Liver (tissue), 9 donors: ENCODE results near the gene ITGB3. TPM values are rescaled to one million over a fixed set of nuclear protein-coding genes. Genes with fewer than 3 reads are reported as not detected.

Source experiments
- DNase-seq: peaks from one replicate; pipeline ENCODE4 v3.0.0-alpha.2; 2017; ENCODE audit warnings: low spot score
- H3K27ac ChIP-seq, 2 donors: one replicate each; pipeline ENCODE4 v1.7.0; 2013; ENCODE audit warnings: inconsistent platforms in 2 of 2, low read length in 2 of 2, control low read depth in 1 of 2, low read depth in 1 of 2, mild to moderate bottlenecking in 1 of 2
- H3K27me3 ChIP-seq, 4 donors: one replicate each; pipeline versions ENCODE4 v1.6.1 to v1.7.0; 2013; ENCODE audit warnings: low read length in 3 of 4, inconsistent platforms in 1 of 4, mild to moderate bottlenecking in 1 of 4, moderate library complexity in 1 of 4; ENCODE audit not compliant: control insufficient read depth in 4 of 4, insufficient read depth in 4 of 4
- H3K36me3 ChIP-seq, 4 donors: one replicate each; pipeline versions ENCODE4 v1.6.1 to v1.7.0; 2013; ENCODE audit warnings: low read length in 3 of 4, mild to moderate bottlenecking in 3 of 4, low read depth in 1 of 4, moderate library complexity in 1 of 4; ENCODE audit not compliant: control insufficient read depth in 4 of 4, insufficient read depth in 3 of 4
- H3K4me1 ChIP-seq, 4 donors: one replicate each; pipeline versions ENCODE4 v1.6.1 to v1.7.0; 2013; ENCODE audit warnings: low read length in 3 of 4, mild to moderate bottlenecking in 3 of 4, moderate library complexity in 1 of 4; ENCODE audit not compliant: control insufficient read depth in 4 of 4, insufficient read depth in 4 of 4
- H3K4me3 ChIP-seq, 3 donors: one replicate each; pipeline versions ENCODE4 v1.6.1 to v1.7.0; 2013; ENCODE audit warnings: low read length in 3 of 3, control low read depth in 1 of 3, low read depth in 1 of 3, mild to moderate bottlenecking in 1 of 3
- H3K9ac ChIP-seq, 2 donors: one replicate each; pipeline ENCODE4 v1.7.0; 2013; ENCODE audit warnings: low read length in 2 of 2, mild to moderate bottlenecking in 2 of 2, moderate library complexity in 2 of 2, control low read depth in 1 of 2, low read depth in 1 of 2
- H3K9me3 ChIP-seq, 4 donors: one replicate each; pipeline versions ENCODE4 v1.6.1 to v1.7.0; 2013; ENCODE audit warnings: low read length in 3 of 4; ENCODE audit not compliant: control insufficient read depth in 4 of 4
- ATF3 ChIP-seq: IDR thresholded peaks from 2 replicates; pipeline ENCODE4 v1.6.1; 2016; ENCODE audit warnings: antibody characterized with exemption
- CTCF ChIP-seq: fragments of 150-350 bp; IDR thresholded peaks from 2 replicates; pipeline ENCODE4 v1.5.1; 2017; ENCODE audit warnings: improper control_type of control experiment, low read depth, low read length; ENCODE audit not compliant: missing input control
- EGR1 ChIP-seq, 2 donors: IDR thresholded peaks; 2 replicates each; pipeline ENCODE4 v1.6.1; 2016 to 2018; ENCODE audit warnings: antibody characterized with exemption in 2 of 2, low read depth in 2 of 2
- FOXA2 ChIP-seq: IDR thresholded peaks from 2 replicates; pipeline ENCODE4 v1.6.1; 2016; ENCODE audit warnings: antibody characterized with exemption
- GABPA ChIP-seq, 2 donors: IDR thresholded peaks in 1 of 2; conservative IDR thresholded peaks in 1 of 2; 2 replicates each; pipeline ENCODE4 v1.6.1; 2016; ENCODE audit warnings: antibody characterized with exemption in 2 of 2, mild to moderate bottlenecking in 1 of 2, moderate library complexity in 1 of 2
- HNF4A ChIP-seq, 2 donors: conservative IDR thresholded peaks; 2 replicates each; pipeline ENCODE4 v1.6.1; 2016; ENCODE audit warnings: antibody characterized with exemption in 2 of 2, mild to moderate bottlenecking in 2 of 2
- HNF4G ChIP-seq: IDR thresholded peaks from 2 replicates; pipeline ENCODE4 v1.6.1; 2016; ENCODE audit warnings: antibody characterized with exemption
- JUND ChIP-seq, 2 donors: IDR thresholded peaks; 2 replicates each; pipeline ENCODE4 v1.6.1; 2016; ENCODE audit warnings: antibody characterized with exemption in 2 of 2
- MAX ChIP-seq: IDR thresholded peaks from 2 replicates; pipeline ENCODE4 v1.6.1; 2016; ENCODE audit warnings: antibody characterized with exemption
- NR2F2 ChIP-seq: IDR thresholded peaks from 2 replicates; pipeline ENCODE4 v1.6.1; 2016; ENCODE audit warnings: antibody characterized with exemption
- REST ChIP-seq: IDR thresholded peaks from 2 replicates; pipeline ENCODE4 v1.6.1; 2016; ENCODE audit warnings: antibody characterized with exemption, mild to moderate bottlenecking
- RXRA ChIP-seq, 2 donors: IDR thresholded peaks; 2 replicates each; pipeline ENCODE4 v1.6.1; 2017 to 2018; ENCODE audit warnings: antibody characterized with exemption in 2 of 2, mild to moderate bottlenecking in 1 of 2
- SP1 ChIP-seq: IDR thresholded peaks from 2 replicates; pipeline ENCODE4 v1.6.1; 2018; ENCODE audit warnings: antibody characterized with exemption, mild to moderate bottlenecking
- TAF1 ChIP-seq: conservative IDR thresholded peaks from 2 replicates; pipeline ENCODE4 v1.6.1; 2016; ENCODE audit warnings: antibody characterized with exemption, mild to moderate bottlenecking
- YY1 ChIP-seq: IDR thresholded peaks from 2 replicates; pipeline ENCODE4 v1.6.1; 2016; ENCODE audit warnings: antibody characterized with exemption, mild to moderate bottlenecking
- ZBTB33 ChIP-seq: IDR thresholded peaks from 2 replicates; pipeline ENCODE4 v1.6.1; 2016; ENCODE audit warnings: antibody characterized with exemption
- WGBS: extraction: QIAGEN DNeasy Blood & Tissue Kit; methylation state at CpG from one replicate; pipeline ENCODE4 v1.1.7; 2013; 5-methylcytosine and 5-hydroxymethylcytosine counted together
- polyA plus RNA-seq, 2 donors: library from polyadenylated mRNA; stranded (reverse) in 1 of 2; unstranded in 1 of 2; fragments of 200-250 nt in 1 of 2; fragments of >200 nt in 1 of 2; fragmentation: Nextera tagmentation in 1 of 2; extraction: Ambion mirVana in 1 of 2; gene quantifications; one replicate each; pipeline versions ENCODE4 v1.2.1 to v1.2.3, GENCODE V29; 2013 to 2015
- total RNA-seq, 2 donors: library from RNA; depleted of rRNA; stranded (reverse); fragments of >200 nt; gene quantifications; one replicate each; pipeline ENCODE4 v1.2.3, GENCODE V29; 2014
- donor health status: healthy.
- donor health status: healthy.
- donor health status: healthy.
- donor health status: healthy.
- donor health status: healthy.

The ITGB3 gene
- total and polyA plus RNA-seq, 4 donors = 0.47 to 33.4 (median 3.8) TPM

GRCh38 chr17:47209499-47209898, 44.1 kb upstream of the ITGB3 start:
- over 99% methylated on average over 3 of the region's 3 CpGs for WGBS
- no peak overlapping the region for H3K9ac ChIP-seq
- no peak for TF ChIP-seq CTCF
- no peak for TF ChIP-seq YY1
- TF ChIP-seq MAX = no peak
- no peak for TF ChIP-seq ATF3
- no peak for TF ChIP-seq ZBTB33
- H3K27me3 ChIP-seq = no peaks in the 10 kb centered on the region
- no peak overlapping the region for H3K4me3 ChIP-seq
- no peak for DNase-seq
- no peaks in the 10 kb centered on the region for H3K9me3 ChIP-seq
- H3K4me1 ChIP-seq = no peaks in the 10 kb centered on the region
- no peak overlapping the region for H3K27ac ChIP-seq
- H3K36me3 ChIP-seq = no peaks in the 10 kb centered on the region

GRCh38 chr17:47210105-47210504, 43.5 kb upstream of the ITGB3 start:
- Histone ChIP-seq H3K36me3 (no peaks in the 10 kb centered on the region), H3K9ac (no peak overlapping the region), H3K27me3 (no peaks in the 10 kb centered on the region), H3K27ac (no peak overlapping the region), H3K4me1 (no peaks in the 10 kb centered on the region), H3K4me3 (no peak overlapping the region), H3K9me3 (no peaks in the 10 kb centered on the region)
- DNase-seq = no peak
- TF ChIP-seq REST = no peak
- no peak for TF ChIP-seq GABPA (IDR thresholded peaks at IDR 0.05 in 1 of 2, conservative IDR thresholded peaks at IDR 0.05 in 1 of 2)
- TF ChIP-seq CTCF = no peak
- TF ChIP-seq TAF1 = no peak
- TF ChIP-seq MAX = no peak
- no peak for TF ChIP-seq HNF4G
- no peak for TF ChIP-seq HNF4A (conservative IDR thresholded peaks at IDR 0.05)
- no peak for TF ChIP-seq ATF3
- TF ChIP-seq YY1 = no peak
- no peak for TF ChIP-seq RXRA (IDR thresholded peaks at IDR 0.05)
- TF ChIP-seq JUND (IDR thresholded peaks at IDR 0.05) = no peak
- TF ChIP-seq EGR1 (IDR thresholded peaks at IDR 0.05; ENCODE audit: low read depth in 2 of 2) = no peak
- no peak for TF ChIP-seq SP1
- TF ChIP-seq FOXA2 = no peak
- TF ChIP-seq NR2F2 = no peak
- WGBS = 65% methylated on average over 3 of the region's 3 CpGs
